Trophoblast cell (in vitro differentiated cells and primary cell): ENCODE measurements around the gene MOV10.

Source experiments
- DNase-seq, 2 donors: peaks; one replicate each; pipeline ENCODE4 v3.0.0-alpha.2; 2016
- H2AFZ ChIP-seq: 2 replicates; pipeline ENCODE4 v1.6.1; 2013; ENCODE audit warnings: low read length, moderate library complexity, mild to moderate bottlenecking; ENCODE audit not compliant: insufficient read depth, poor library complexity
- H2AK5ac ChIP-seq: 2 replicates; pipeline ENCODE4 v1.6.1; 2013; ENCODE audit warnings: mild to moderate bottlenecking, low read length
- H2BK120ac ChIP-seq: 2 replicates; pipeline ENCODE4 v1.6.1; 2013; ENCODE audit warnings: low read length, mild to moderate bottlenecking, moderate library complexity; ENCODE audit not compliant: insufficient read depth, poor library complexity
- H2BK12ac ChIP-seq: 2 replicates; pipeline ENCODE4 v1.6.1; 2013; ENCODE audit warnings: mild to moderate bottlenecking, low read length, moderate library complexity
- H2BK5ac ChIP-seq: 2 replicates; pipeline ENCODE4 v1.6.1; 2013; ENCODE audit warnings: low read length, low read depth, moderate library complexity, mild to moderate bottlenecking; ENCODE audit not compliant: poor library complexity
- H3K14ac ChIP-seq: 2 replicates; pipeline ENCODE4 v1.6.1; 2013; ENCODE audit warnings: mild to moderate bottlenecking, low read length
- H3K18ac ChIP-seq: 2 replicates; pipeline ENCODE4 v1.6.1; 2013; ENCODE audit warnings: mild to moderate bottlenecking, low read length
- H3K23ac ChIP-seq: 2 replicates; pipeline ENCODE4 v1.6.1; 2013; ENCODE audit warnings: low read length
- H3K27ac ChIP-seq: 2 replicates; pipeline ENCODE4 v1.5.1; 2013; ENCODE audit warnings: low read depth, mild to moderate bottlenecking, inconsistent platforms, low read length, moderate library complexity
- H3K27me3 ChIP-seq: 2 replicates; pipeline ENCODE4 v1.6.1; 2013; ENCODE audit warnings: inconsistent platforms, mild to moderate bottlenecking, low read length, moderate library complexity; ENCODE audit not compliant: insufficient read depth
- H3K36me3 ChIP-seq, 2 experiments: 1 replicate in 1 of 2; 2 replicates in 1 of 2; pipeline ENCODE4 v1.6.1; 2013; ENCODE audit warnings: low read length in 2 of 2, mild to moderate bottlenecking in 2 of 2, moderate library complexity in 1 of 2; ENCODE audit not compliant: insufficient read depth in 2 of 2, control insufficient read depth in 1 of 2
- H3K4ac ChIP-seq: 2 replicates; pipeline ENCODE4 v1.6.1; 2013; ENCODE audit warnings: low read depth, mild to moderate bottlenecking, low read length, moderate library complexity
- H3K4me1 ChIP-seq, 2 experiments: 1 replicate in 1 of 2; 2 replicates in 1 of 2; pipeline ENCODE4 v1.6.1; 2013; ENCODE audit warnings: low read length in 2 of 2, mild to moderate bottlenecking in 2 of 2, moderate library complexity in 1 of 2; ENCODE audit not compliant: insufficient read depth in 2 of 2, control insufficient read depth in 1 of 2
- H3K4me2 ChIP-seq: 2 replicates; pipeline ENCODE4 v1.6.1; 2013; ENCODE audit warnings: inconsistent platforms, mild to moderate bottlenecking, low read length, moderate library complexity
- H3K4me3 ChIP-seq: 2 replicates; pipeline ENCODE4 v1.5.1; 2013; ENCODE audit warnings: mild to moderate bottlenecking, low read depth, low read length, inconsistent platforms
- H3K79me1 ChIP-seq: one replicate; pipeline ENCODE4 v1.6.1; 2013; ENCODE audit warnings: low read length
- H3K79me2 ChIP-seq: 2 replicates; pipeline ENCODE4 v1.6.1; 2013; ENCODE audit warnings: low read length, mild to moderate bottlenecking; ENCODE audit not compliant: control insufficient read depth, insufficient read depth, poor library complexity
- H3K9ac ChIP-seq: 2 replicates; pipeline ENCODE4 v1.6.1; 2013; ENCODE audit warnings: mild to moderate bottlenecking, low read length
- H3K9me3 ChIP-seq: 2 replicates; pipeline ENCODE4 v1.6.1; 2013; ENCODE audit warnings: low read depth, mild to moderate bottlenecking, control low read depth, inconsistent platforms, low read length; ENCODE audit not compliant: insufficient read depth
- H4K12ac ChIP-seq: 2 replicates; pipeline ENCODE4 v1.6.1; 2013; ENCODE audit warnings: low read depth, mild to moderate bottlenecking, low read length, moderate library complexity
- H4K8ac ChIP-seq: 2 replicates; pipeline ENCODE4 v1.6.1; 2013; ENCODE audit warnings: low read depth, mild to moderate bottlenecking, low read length, moderate library complexity
- H4K91ac ChIP-seq: one replicate; pipeline ENCODE4 v1.6.1; 2013; ENCODE audit warnings: low read depth, mild to moderate bottlenecking, low read length, moderate library complexity
- WGBS: extraction: QIAGEN DNeasy Blood & Tissue Kit; methylation state at CpG from one replicate; pipeline ENCODE4 v1.1.7; 2013; ENCODE audit warnings: missing lambda C conversion rate; ENCODE audit not compliant: insufficient read length, insufficient coverage; ENCODE audit errors: extremely low coverage; 5-methylcytosine and 5-hydroxymethylcytosine counted together

MOV10 gene

DNA sequence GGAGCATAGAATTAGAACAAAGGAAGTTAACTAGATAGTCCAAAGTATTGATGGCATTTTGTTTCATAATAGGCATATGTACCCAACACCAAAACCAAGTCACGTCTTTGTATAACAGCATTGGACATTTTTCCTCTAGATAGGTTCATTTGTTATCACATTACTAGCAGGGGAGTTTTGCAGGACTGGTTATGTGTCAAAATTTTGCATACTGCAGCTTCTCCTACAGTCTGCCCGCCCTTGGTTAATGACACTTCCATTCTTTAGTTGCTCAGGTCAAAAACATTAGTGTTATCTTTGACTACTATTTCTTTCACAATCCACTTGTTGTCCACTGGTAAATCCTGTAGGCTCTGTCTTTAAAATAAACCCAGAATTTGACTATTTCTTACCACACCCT is 45.9 kb upstream of the MOV10 start:
- peak; percentile 17 to 57 for DNase-seq
- H3K4ac ChIP-seq = peak overlapping the region; percentile 79
- WGBS = no CpG with 5 or more reads among the region's 2 CpGs
- H2AFZ ChIP-seq = no peak overlapping the region
- no peak overlapping the region for H3K14ac ChIP-seq
- no peak overlapping the region for H2BK5ac ChIP-seq
- no peaks in the 10 kb centered on the region for H3K79me1 ChIP-seq
- H2BK12ac ChIP-seq = no peak overlapping the region
- no peak overlapping the region for H2BK120ac ChIP-seq
- H3K36me3 ChIP-seq = peaks cover 4 to 6% of the 10 kb centered on the region in 2 experiments
- no peak overlapping the region for H3K18ac ChIP-seq
- no peak overlapping the region for H3K4me3 ChIP-seq
- H3K9me3 ChIP-seq = no peaks in the 10 kb centered on the region
- H3K4me2 ChIP-seq = no peak overlapping the region
- peaks cover 11% of the 10 kb centered on the region for H3K79me2 ChIP-seq
- no peak overlapping the region for H4K12ac ChIP-seq
- peaks cover 0 to 2% of the 10 kb centered on the region in 2 experiments for H3K4me1 ChIP-seq
- H3K27me3 ChIP-seq = no peaks in the 10 kb centered on the region
- no peak overlapping the region for H3K27ac ChIP-seq
- no peak overlapping the region for H4K8ac ChIP-seq
- H3K23ac ChIP-seq = no peak overlapping the region
- H2AK5ac ChIP-seq = no peak overlapping the region
- no peak overlapping the region for H3K9ac ChIP-seq
- no peak overlapping the region for H4K91ac ChIP-seq

DNA sequence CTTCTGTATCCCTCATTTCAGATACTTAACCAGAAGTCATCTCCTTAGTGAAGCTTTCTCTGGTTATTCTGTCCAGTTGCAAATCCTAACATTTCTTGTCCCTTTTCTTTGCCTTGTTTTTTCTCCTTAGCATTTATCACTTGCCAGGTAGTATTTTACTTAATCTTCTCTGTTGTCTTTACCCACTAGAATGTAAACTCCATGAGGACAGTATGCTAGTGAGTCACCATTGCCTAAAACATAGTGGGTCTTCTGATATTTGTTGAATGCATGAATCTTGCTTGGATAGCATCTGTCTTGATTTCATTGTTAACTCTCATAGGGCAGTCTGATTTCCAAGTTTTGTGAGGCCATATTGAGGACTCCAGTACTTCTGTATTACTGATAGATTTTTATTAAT is 45.2 kb upstream of the MOV10 start:
- Histone ChIP-seq H2AK5ac (no peak overlapping the region), H2BK120ac (no peak overlapping the region), H2BK12ac (no peak overlapping the region), H4K8ac (no peak overlapping the region), H3K23ac (no peak overlapping the region), H3K4me3 (no peak overlapping the region), H3K4me2 (no peak overlapping the region), H4K12ac (no peak overlapping the region), H3K27ac (no peak overlapping the region), H2AFZ (no peak overlapping the region), H3K9me3 (no peaks in the 10 kb centered on the region), H3K27me3 (no peaks in the 10 kb centered on the region), H3K36me3 (peaks cover 4 to 6% of the 10 kb centered on the region in 2 experiments), H2BK5ac (no peak overlapping the region), H3K79me2 (peaks cover 11% of the 10 kb centered on the region), H3K4ac (peak overlapping the region; percentile 79), H3K4me1 (peaks cover 0 to 2% of the 10 kb centered on the region in 2 experiments), H3K79me1 (no peaks in the 10 kb centered on the region), H3K18ac (no peak overlapping the region), H3K14ac (no peak overlapping the region), H3K9ac (no peak overlapping the region), H4K91ac (no peak overlapping the region)
- no peak for DNase-seq

DNA sequence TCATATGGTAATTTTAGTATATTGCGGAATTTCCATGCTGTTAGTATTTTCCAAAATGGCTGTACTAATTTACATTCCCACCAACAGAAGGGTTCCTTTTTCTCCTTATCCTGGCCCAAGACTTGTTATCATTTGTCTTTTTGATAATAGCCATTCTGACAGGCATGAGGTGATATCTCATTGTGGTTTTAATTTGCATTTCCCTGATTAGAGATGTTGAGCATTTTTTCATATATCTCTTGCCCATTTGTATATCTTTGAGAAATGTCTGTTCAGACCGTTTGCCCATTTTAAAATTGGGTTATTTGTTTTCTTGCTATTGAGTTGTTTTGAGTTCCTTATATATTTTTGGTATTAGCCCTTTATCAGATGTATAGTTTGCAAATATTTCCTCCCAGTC is 40.8 kb upstream of the MOV10 start:
- no peak overlapping the region for H3K14ac ChIP-seq
- no peak overlapping the region for H3K9ac ChIP-seq

DNA sequence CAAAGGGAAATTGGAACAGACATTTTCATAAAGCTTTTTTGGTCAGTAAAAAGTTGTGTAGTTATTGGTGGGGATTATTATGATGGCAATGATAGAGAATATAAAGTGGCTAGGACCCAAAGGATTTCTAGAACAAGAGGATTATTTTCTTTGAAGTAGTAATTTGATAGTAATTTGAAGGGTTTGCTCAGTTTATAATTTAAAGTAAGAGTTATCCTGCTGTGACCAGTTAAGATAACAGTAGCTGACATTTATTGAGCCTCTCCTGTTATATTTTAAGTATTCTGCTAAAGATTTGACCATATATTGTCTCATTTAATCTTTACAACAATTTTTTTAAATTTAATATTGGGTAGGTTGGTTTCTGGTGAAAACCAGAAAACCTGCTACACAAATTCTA is 40.1 kb upstream of the MOV10 start:
- Histone ChIP-seq H2BK5ac (no peak overlapping the region), H3K4me2 (no peak overlapping the region), H3K79me1 (no peaks in the 10 kb centered on the region), H3K18ac (no peak overlapping the region), H3K4me3 (no peak overlapping the region), H3K36me3 (peaks cover 2% of the 10 kb centered on the region in 2 experiments), H3K14ac (no peak overlapping the region), H2BK120ac (no peak overlapping the region), H4K8ac (no peak overlapping the region), H2AFZ (no peak overlapping the region), H3K4me1 (peaks cover 4 to 6% of the 10 kb centered on the region in 2 experiments), H4K12ac (no peak overlapping the region), H3K23ac (no peak overlapping the region), H3K27ac (no peak overlapping the region), H3K4ac (no peak overlapping the region), H2AK5ac (no peak overlapping the region), H3K9me3 (no peaks in the 10 kb centered on the region), H3K9ac (no peak overlapping the region), H3K79me2 (peaks cover 7% of the 10 kb centered on the region), H2BK12ac (no peak overlapping the region), H4K91ac (no peak overlapping the region), H3K27me3 (no peaks in the 10 kb centered on the region)
- DNase-seq = no peak

More for the DNA sequence above, 40.8 kb upstream of the MOV10 start:
- no peak for DNase-seq
- H4K91ac ChIP-seq = no peak overlapping the region
- no peak overlapping the region for H4K8ac ChIP-seq
- peaks cover 4 to 6% of the 10 kb centered on the region in 2 experiments for H3K4me1 ChIP-seq
- WGBS = no CpG with 5 or more reads among the region's 2 CpGs
- H2AK5ac ChIP-seq = no peak overlapping the region
- no peak overlapping the region for H3K18ac ChIP-seq
- no peak overlapping the region for H2BK12ac ChIP-seq
- peaks cover 7% of the 10 kb centered on the region for H3K79me2 ChIP-seq
- H3K79me1 ChIP-seq = no peaks in the 10 kb centered on the region
- no peaks in the 10 kb centered on the region for H3K9me3 ChIP-seq
- peaks cover 2% of the 10 kb centered on the region in 2 experiments for H3K36me3 ChIP-seq
- H2BK120ac ChIP-seq = no peak overlapping the region
- H3K4ac ChIP-seq = no peak overlapping the region
- no peak overlapping the region for H2BK5ac ChIP-seq
- no peak overlapping the region for H3K23ac ChIP-seq
- H3K27ac ChIP-seq = no peak overlapping the region
- H3K4me3 ChIP-seq = no peak overlapping the region
- H3K4me2 ChIP-seq = no peak overlapping the region
- no peak overlapping the region for H2AFZ ChIP-seq
- no peaks in the 10 kb centered on the region for H3K27me3 ChIP-seq
- H4K12ac ChIP-seq = no peak overlapping the region
